GM21447 (cell line): ENCODE measurements around the gene CAPN2.

Source experiments
- ATAC-seq: cut with Tn5 transposase; IDR thresholded peaks from one replicate; pipeline ENCODE4 v1.9.1; 2021; ENCODE audit not compliant: unreplicated experiment

Gene CAPN2

GRCh38 chr1:223712194-223712849 lies at the start of gene CAPN2:
Gene CAPN2 (plus strand): TSS chr1:223712539. CDS start chr1:223712641, 102 bp downstream.
- ATAC-seq = peak; percentile 52

GRCh38 chr1:223662943-223663342 lies 49.4 kb upstream of the CAPN2 start:
- no peak for ATAC-seq

GRCh38 chr1:223664106-223664505 lies 48.2 kb upstream of the CAPN2 start:
- ATAC-seq = no peak

GRCh38 chr1:223665592-223666312 lies 46.6 kb upstream of the CAPN2 start, which contains the start of gene CAPN8:
Gene CAPN8 (minus strand): TSS chr1:223665701. CDS start chr1:223665646, 55 bp downstream.
- ATAC-seq = no peak

GRCh38 chr1:223667484-223668182 lies 44.7 kb upstream of the CAPN2 start:
- no peak for ATAC-seq

GRCh38 chr1:223669003-223669795 lies 43.1 kb upstream of the CAPN2 start:
- ATAC-seq = no peak

- no peak for ATAC-seq
Observed at GRCh38 chr1:223670458-223671159, 41.7 kb upstream of the CAPN2 start.

- no peak for ATAC-seq
Observed at GRCh38 chr1:223674119-223674890, 38.0 kb upstream of the CAPN2 start.

GRCh38 chr1:223678841-223679240 lies 33.5 kb upstream of the CAPN2 start:
- no peak for ATAC-seq

- ATAC-seq = no peak
Observed at GRCh38 chr1:223680188-223680587, 32.2 kb upstream of the CAPN2 start.

GRCh38 chr1:223682502-223682901 lies 29.8 kb upstream of the CAPN2 start:
- ATAC-seq = no peak

- ATAC-seq = no peak
Observed at GRCh38 chr1:223683586-223684487, 28.5 kb upstream of the CAPN2 start.

GRCh38 chr1:223684488-223684792 lies 27.9 kb upstream of the CAPN2 start:
- no peak for ATAC-seq

- no peak for ATAC-seq
Observed at GRCh38 chr1:223691121-223691520, 21.2 kb upstream of the CAPN2 start.

GRCh38 chr1:223695014-223695548 lies 17.3 kb upstream of the CAPN2 start:
- no peak for ATAC-seq

- ATAC-seq = no peak
Observed at GRCh38 chr1:223695941-223696340, 16.4 kb upstream of the CAPN2 start.

- no peak for ATAC-seq
Observed at GRCh38 chr1:223700388-223700918, 11.9 kb upstream of the CAPN2 start.

GRCh38 chr1:223700942-223701637 lies 11.2 kb upstream of the CAPN2 start:
- no peak for ATAC-seq
